Hematopoietic multipotent progenitor cell treated with erythropoietin and hydrocortisone succinate and interleukin-3 and kit ligand, for 17 days (in vitro differentiated cells): ENCODE data around the gene DDX24.

Source experiments
- DNase-seq: peaks from one replicate; pipeline ENCODE4 v3.0.0-alpha.2; 2015; ENCODE audit warnings: low spot score

DDX24 gene

GRCh38 chr14:94031161-94031882 is 49.7 kb downstream of the DDX24 start:
- no peak for DNase-seq

GRCh38 chr14:94030571-94030970 is 50.4 kb downstream of the DDX24 start:
- DNase-seq = no peak

- DNase-seq = no peak
These were observed 51.3 kb downstream of the DDX24 start for GRCh38 chr14:94029671-94030203.

GRCh38 chr14:94029265-94029664 is 51.7 kb downstream of the DDX24 start:
- no peak for DNase-seq

- no peak for DNase-seq
These were observed 52.6 kb downstream of the DDX24 start for GRCh38 chr14:94028450-94028826.

- no peak for DNase-seq
These were observed 53.2 kb downstream of the DDX24 start for GRCh38 chr14:94027566-94028449.

GRCh38 chr14:94026889-94027469 is 54.0 kb downstream of the DDX24 start:
- DNase-seq = no peak

- DNase-seq = peak; percentile 76
These were observed 54.7 kb downstream of the DDX24 start, which contains the start of gene OTUB2 for GRCh38 chr14:94026173-94026888. OTUB2 (plus strand) TSS chr14:94026340; CDS start chr14:94026538, 198 bp downstream.

- no peak for DNase-seq
These were observed 55.3 kb downstream of the DDX24 start for GRCh38 chr14:94025720-94026119.

GRCh38 chr14:94024549-94024948 is 56.5 kb downstream of the DDX24 start:
- DNase-seq = no peak

- DNase-seq = no peak
These were observed 58.2 kb downstream of the DDX24 start for GRCh38 chr14:94022532-94023411.

GRCh38 chr14:94021416-94022157 is 59.4 kb downstream of the DDX24 start:
- DNase-seq = no peak

GRCh38 chr14:94021001-94021400 is 60.0 kb downstream of the DDX24 start:
- no peak for DNase-seq

GRCh38 chr14:94020267-94020666 is 60.7 kb downstream of the DDX24 start:
- DNase-seq = no peak

- no peak for DNase-seq
These were observed 61.7 kb downstream of the DDX24 start for GRCh38 chr14:94019329-94019728.

- no peak for DNase-seq
These were observed 62.7 kb downstream of the DDX24 start for GRCh38 chr14:94018308-94018707.

GRCh38 chr14:94016446-94016976 is 64.5 kb downstream of the DDX24 start:
- no peak for DNase-seq

GRCh38 chr14:94015223-94015622 is 65.8 kb downstream of the DDX24 start:
- DNase-seq = no peak

GRCh38 chr14:94014382-94014781 is 66.6 kb downstream of the DDX24 start:
- DNase-seq = no peak

GRCh38 chr14:94011795-94012194 is 69.2 kb downstream of the DDX24 start:
- no peak for DNase-seq
